ENCODE results near the gene RNF130.

GRCh38 chr5:180081481-180081880 is 9.9 kb upstream of the RNF130 start:
- TF ChIP-seq CTCF (IDR thresholded peaks at IDR 0.05), result no peak
- no peak for TF ChIP-seq POLR2A (IDR thresholded peaks at IDR 0.05)

All from lower leg skin (tissue), 3 donors.